PC-9 (cell line): Measurements from ENCODE around the gene LRRC28. TPM values are rescaled to one million over a fixed set of nuclear protein-coding genes. Genes with fewer than 3 reads are reported as not detected.

Experiments
- BruUV-seq: library from RNA; stranded (reverse); fragments of 400-500 nt; replicated peaks from 2 replicates; lab custom pipeline; 2021; lab: Mats Ljungman, UMichigan
- CTCF ChIA-PET: fragments of 300-600 bp; sonication (Branson Sonifier 250); formaldehyde crosslinking; loops from one replicate; lab custom pipeline; 2022; ENCODE audit warnings: antibody characterized with exemption; lab: Charles Lee
- POLR2A ChIA-PET: fragments of 300-600 bp; sonication (Branson Sonifier 250); formaldehyde crosslinking; loops from one replicate; lab custom pipeline; 2022; ENCODE audit warnings: antibody characterized with exemption; ENCODE audit not compliant: unreplicated experiment; lab: Charles Lee
- DNase-seq, 2 experiments: peaks; one replicate each; pipeline versions ENCODE4 v3.0.0 to v3.0.0-alpha.2; 2015 to 2022; ENCODE audit warnings: mixed read lengths in 1 of 2
- H2AFZ ChIP-seq: fragments of 200-600 bp; sonication (generic); 2 replicates; pipeline ENCODE4 v1.8.1; 2017; ENCODE audit warnings: antibody characterized with exemption
- H3F3A ChIP-seq: fragments of 200-600 bp; sonication (generic); 2 replicates; pipeline ENCODE4 v1.8.1; 2017; ENCODE audit warnings: antibody characterized with exemption, mild to moderate bottlenecking, low read depth; ENCODE audit not compliant: insufficient read depth
- H3K27ac ChIP-seq: fragments of 200-600 bp; sonication (generic); 2 replicates; pipeline ENCODE4 v1.6.1; 2016; ENCODE audit warnings: mixed run types
- H3K27me3 ChIP-seq: fragments of 200-600 bp; sonication (generic); 2 replicates; pipeline ENCODE4 v1.6.1; 2016; ENCODE audit warnings: low read depth, mixed run types; ENCODE audit not compliant: insufficient read depth
- H3K36me3 ChIP-seq: fragments of 200-600 bp; sonication (generic); 2 replicates; pipeline ENCODE4 v1.6.1; 2016; ENCODE audit warnings: low read depth, mixed run types
- H3K4me1 ChIP-seq: fragments of 200-600 bp; sonication (generic); replicated peaks from 2 replicates; pipeline ENCODE4 v1.6.1; 2016; ENCODE audit warnings: mixed run types; ENCODE audit not compliant: insufficient read depth
- H3K4me2 ChIP-seq: fragments of 200-600 bp; sonication (generic); 2 replicates; pipeline ENCODE4 v1.6.1; 2017; ENCODE audit warnings: mixed run types
- H3K4me3 ChIP-seq: fragments of 200-600 bp; sonication (generic); 2 replicates; pipeline ENCODE4 v1.6.1; 2016; ENCODE audit warnings: mixed run types
- H3K79me2 ChIP-seq: fragments of 200-600 bp; sonication (generic); 2 replicates; pipeline ENCODE4 v1.6.1; 2017; ENCODE audit warnings: low read depth, mixed run types
- H3K9me2 ChIP-seq: fragments of 200-600 bp; sonication (generic); 2 replicates; pipeline ENCODE4 v1.8.1; 2017; ENCODE audit warnings: mild to moderate bottlenecking; ENCODE audit not compliant: insufficient read depth
- H3K9me3 ChIP-seq: fragments of 200-600 bp; sonication (generic); 2 replicates; pipeline ENCODE4 v1.8.1; 2016; ENCODE audit warnings: low read depth; ENCODE audit not compliant: insufficient read depth
- H4K20me1 ChIP-seq: fragments of 200-600 bp; sonication (generic); 2 replicates; pipeline ENCODE4 v1.8.1; 2017; ENCODE audit not compliant: insufficient read depth
- EZH2 ChIP-seq: fragments of 200-600 bp; sonication (generic); IDR thresholded peaks from 2 replicates; pipeline ENCODE4 v1.8.0; 2017; ENCODE audit warnings: antibody characterized with exemption, low read depth
- intact Hi-C: fragments of 100-400 bp; cut with micrococcal nuclease; formaldehyde crosslinking; loops from one replicate; pipeline ENCODE4 v1.10.0; 2022; ENCODE audit not compliant: unreplicated experiment
- total RNA-seq: library from RNA; stranded (reverse); gene quantifications from 2 replicates; pipeline ENCODE4 v1.2.3, GENCODE V29; 2021
- TF ChIP-seq, protein P1 (sequence below): fragments of 200-600 bp; sonication (generic); conservative IDR thresholded peaks from 2 replicates; pipeline ENCODE4 v1.6.1; 2017; ENCODE audit warnings: mixed run types, antibody characterized with exemption, mild to moderate bottlenecking, moderate library complexity

Gene LRRC28
- total RNA-seq, 1 experiment from 2014 or later: 13.5 TPM

DNA sequence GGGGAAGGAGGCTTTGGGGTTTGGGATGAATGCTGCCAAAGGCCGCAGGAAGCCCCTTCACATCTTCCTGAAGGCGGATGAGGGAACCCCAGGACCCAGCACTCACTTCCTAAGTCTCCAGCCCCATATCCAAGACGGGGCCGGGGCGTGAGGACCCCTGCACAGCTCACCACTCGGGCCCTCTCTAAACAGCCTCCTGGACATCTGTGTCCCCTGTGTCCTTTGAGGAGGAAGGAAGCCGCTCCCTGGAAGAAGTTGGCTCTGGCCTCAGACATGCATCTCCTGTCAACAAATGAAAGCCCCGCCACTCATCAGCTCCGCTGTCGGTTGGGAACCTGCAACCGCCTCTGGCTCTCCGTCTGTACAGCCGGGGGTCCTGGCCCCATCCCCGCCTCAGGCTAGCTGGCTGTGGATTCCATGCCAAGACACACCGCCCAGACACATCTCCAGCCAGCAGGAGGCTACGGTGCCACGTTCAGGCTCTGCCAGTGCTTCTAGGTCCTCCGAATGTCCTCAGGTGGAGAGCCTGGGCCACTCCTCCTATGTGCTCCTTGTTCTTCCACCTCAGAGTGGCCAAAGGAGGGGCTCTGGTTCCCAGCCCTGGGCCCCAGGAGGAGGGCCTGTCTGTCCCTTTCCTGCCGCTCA lies 174.5 kb downstream of the LRRC28 start:
- Histone ChIP-seq H3K27me3 (no peaks in the 10 kb centered on the region), H3F3A (no peaks in the 10 kb centered on the region), H3K4me1 (peaks cover 15% of the 10 kb centered on the region), H3K9me3 (no peaks in the 10 kb centered on the region), H3K36me3 (no peaks in the 10 kb centered on the region), H3K9me2 (no peaks in the 10 kb centered on the region), H2AFZ (0 out of 2 replicates have a peak overlapping the region, but pooled peaks have one; percentile 55), H3K4me3 (no peak overlapping the region), H4K20me1 (no peaks in the 10 kb centered on the region), H3K79me2 (no peaks in the 10 kb centered on the region), H3K4me2 (peak overlapping the region; percentile 53), H3K27ac (peak overlapping the region; percentile 61)
- no TSS peak for BruUV-seq
- no peak for TF ChIP-seq EZH2
- TF ChIP-seq, protein P1, sequence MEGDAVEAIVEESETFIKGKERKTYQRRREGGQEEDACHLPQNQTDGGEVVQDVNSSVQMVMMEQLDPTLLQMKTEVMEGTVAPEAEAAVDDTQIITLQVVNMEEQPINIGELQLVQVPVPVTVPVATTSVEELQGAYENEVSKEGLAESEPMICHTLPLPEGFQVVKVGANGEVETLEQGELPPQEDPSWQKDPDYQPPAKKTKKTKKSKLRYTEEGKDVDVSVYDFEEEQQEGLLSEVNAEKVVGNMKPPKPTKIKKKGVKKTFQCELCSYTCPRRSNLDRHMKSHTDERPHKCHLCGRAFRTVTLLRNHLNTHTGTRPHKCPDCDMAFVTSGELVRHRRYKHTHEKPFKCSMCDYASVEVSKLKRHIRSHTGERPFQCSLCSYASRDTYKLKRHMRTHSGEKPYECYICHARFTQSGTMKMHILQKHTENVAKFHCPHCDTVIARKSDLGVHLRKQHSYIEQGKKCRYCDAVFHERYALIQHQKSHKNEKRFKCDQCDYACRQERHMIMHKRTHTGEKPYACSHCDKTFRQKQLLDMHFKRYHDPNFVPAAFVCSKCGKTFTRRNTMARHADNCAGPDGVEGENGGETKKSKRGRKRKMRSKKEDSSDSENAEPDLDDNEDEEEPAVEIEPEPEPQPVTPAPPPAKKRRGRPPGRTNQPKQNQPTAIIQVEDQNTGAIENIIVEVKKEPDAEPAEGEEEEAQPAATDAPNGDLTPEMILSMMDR: peak; percentile 20; the same call in 1 of the 2 replicates
- DNase-seq: no peak
- CTCF ChIA-PET: interaction anchor here (0.8 kb wide), 1 partner anchor 278 kb away, joined by 4 read pairs; no protein-coding TSS in a partner anchor
- intact Hi-C loops: no loop called here
- POLR2A ChIA-PET: no interaction called here

DNA sequence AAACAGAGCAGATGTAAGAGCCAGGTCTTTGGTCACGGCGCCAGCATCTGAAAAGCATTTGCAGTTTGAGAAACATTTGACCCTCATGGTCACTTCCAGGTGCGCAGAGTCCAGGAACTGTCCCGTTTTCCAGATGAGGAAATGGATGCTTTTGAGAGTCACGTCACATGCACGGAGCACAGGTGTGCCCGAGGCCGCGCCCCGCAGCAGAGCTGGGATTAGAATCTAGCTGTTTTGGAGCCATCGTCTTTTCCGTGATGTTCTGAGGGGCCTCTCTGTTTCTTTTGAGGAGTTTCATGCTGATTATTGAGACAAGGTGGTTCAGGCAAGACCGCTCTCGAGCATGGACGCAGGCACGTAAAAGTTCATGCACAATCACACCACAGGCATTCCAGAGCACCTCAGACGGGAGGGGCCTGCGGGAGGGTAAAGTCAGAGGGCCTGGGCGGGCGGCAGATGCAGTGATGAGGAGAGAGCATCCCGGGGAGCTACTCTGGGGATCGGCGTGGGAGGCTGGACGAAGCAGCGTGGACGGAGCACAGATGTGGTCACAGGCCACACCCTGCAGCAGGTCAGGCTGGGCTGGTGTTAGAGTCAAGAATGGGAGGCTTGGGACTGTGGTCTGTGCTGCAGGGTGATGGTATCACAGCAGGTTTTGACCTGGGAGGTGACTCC lies 175.3 kb downstream of the LRRC28 start:
- Histone ChIP-seq H3K27me3 (no peaks in the 10 kb centered on the region), H3K9me2 (no peaks in the 10 kb centered on the region), H3K4me2 (no peak overlapping the region), H3K9me3 (no peaks in the 10 kb centered on the region), H3K36me3 (no peaks in the 10 kb centered on the region), H4K20me1 (no peaks in the 10 kb centered on the region), H3K79me2 (no peaks in the 10 kb centered on the region), H3K4me3 (no peak overlapping the region), H2AFZ (no peak overlapping the region), H3K27ac (no peak overlapping the region), H3K4me1 (peaks cover 15% of the 10 kb centered on the region), H3F3A (no peaks in the 10 kb centered on the region)
- no TSS peak for BruUV-seq
- no peak for DNase-seq
- no peak for TF ChIP-seq EZH2
- TF ChIP-seq, protein P1: no peak
- ChIA-PET CTCF (no interaction called here), POLR2A (no interaction called here)
- intact Hi-C loops: no loop called here

DNA sequence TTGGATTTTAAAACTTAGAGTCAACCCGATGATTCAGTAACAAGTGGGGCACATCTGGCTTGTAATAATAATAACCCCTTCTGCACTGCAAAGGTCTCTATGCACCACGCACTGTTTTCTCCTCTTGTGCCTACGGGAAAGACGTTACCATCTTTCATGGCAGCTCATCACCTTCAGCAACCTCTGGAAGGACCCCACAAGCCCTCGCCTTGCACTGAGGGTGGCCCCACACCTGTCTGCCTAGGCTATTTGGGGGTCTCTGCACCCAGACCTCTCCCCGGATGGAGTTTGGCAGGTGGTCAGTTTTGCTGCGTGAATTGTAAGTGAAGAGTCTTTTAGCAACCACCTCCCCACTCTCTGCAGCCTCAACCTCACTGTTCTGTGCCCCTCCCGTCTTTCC lies 175.9 kb downstream of the LRRC28 start:
- POLR2A ChIA-PET: no interaction called here
- no peak overlapping the region for H2AFZ ChIP-seq
- CTCF ChIA-PET: no interaction called here
- intact Hi-C loops: no loop called here
- H3K79me2 ChIP-seq: no peaks in the 10 kb centered on the region
- H3K36me3 ChIP-seq: no peaks in the 10 kb centered on the region
- H3F3A ChIP-seq: no peaks in the 10 kb centered on the region
- no peak overlapping the region for H3K4me3 ChIP-seq
- H3K27ac ChIP-seq: no peak overlapping the region
- no TSS peak for BruUV-seq
- H3K4me2 ChIP-seq: no peak overlapping the region
- H4K20me1 ChIP-seq: no peaks in the 10 kb centered on the region
- no peak for TF ChIP-seq EZH2
- TF ChIP-seq, protein P1: no peak
- H3K27me3 ChIP-seq: no peaks in the 10 kb centered on the region
- H3K4me1 ChIP-seq: peaks cover 15% of the 10 kb centered on the region
- H3K9me3 ChIP-seq: no peaks in the 10 kb centered on the region
- DNase-seq: no peak
- no peaks in the 10 kb centered on the region for H3K9me2 ChIP-seq
